GM10266 (cell line): ENCODE measurements around the gene LUM.

Experiments used
- DNase-seq: peaks from one replicate; pipeline ENCODE4 v3.0.0; 2012; ENCODE audit errors: extremely low spot score
- CTCF ChIP-seq: IDR thresholded peaks from 2 replicates; pipeline ENCODE4 v1.5.1; 2012; ENCODE audit warnings: mild to moderate bottlenecking, low read depth; ENCODE audit not compliant: control insufficient read depth, insufficient read depth; ENCODE audit errors: missing control alignments

The LUM gene

GRCh38 chr12:91127306-91127705 is 16.0 kb upstream of the LUM start:
- DNase-seq = no peak
- no peak for TF ChIP-seq CTCF

GRCh38 chr12:91126516-91126915 is 15.2 kb upstream of the LUM start:
- DNase-seq = no peak
- no peak for TF ChIP-seq CTCF

GRCh38 chr12:91123236-91123916 is 12.1 kb upstream of the LUM start:
- DNase-seq = no peak
- TF ChIP-seq CTCF = no peak

- DNase-seq = no peak
- no peak for TF ChIP-seq CTCF
Measured at GRCh38 chr12:91120781-91121180, 9.5 kb upstream of the LUM start.

GRCh38 chr12:91119089-91119488 is 7.8 kb upstream of the LUM start:
- no peak for TF ChIP-seq CTCF
- DNase-seq = no peak

GRCh38 chr12:91113621-91114020 is 2.3 kb upstream of the LUM start:
- no peak for DNase-seq
- TF ChIP-seq CTCF = no peak

- DNase-seq = no peak
Measured at GRCh38 chr12:91110311-91110924, 876 bp downstream of the LUM start.

More at GRCh38 chr12:91110311-91110924, 876 bp downstream of the LUM start:
- no peak for TF ChIP-seq CTCF
